ENCODE measurements around the gene FHOD3.

The FHOD3 gene

DNA sequence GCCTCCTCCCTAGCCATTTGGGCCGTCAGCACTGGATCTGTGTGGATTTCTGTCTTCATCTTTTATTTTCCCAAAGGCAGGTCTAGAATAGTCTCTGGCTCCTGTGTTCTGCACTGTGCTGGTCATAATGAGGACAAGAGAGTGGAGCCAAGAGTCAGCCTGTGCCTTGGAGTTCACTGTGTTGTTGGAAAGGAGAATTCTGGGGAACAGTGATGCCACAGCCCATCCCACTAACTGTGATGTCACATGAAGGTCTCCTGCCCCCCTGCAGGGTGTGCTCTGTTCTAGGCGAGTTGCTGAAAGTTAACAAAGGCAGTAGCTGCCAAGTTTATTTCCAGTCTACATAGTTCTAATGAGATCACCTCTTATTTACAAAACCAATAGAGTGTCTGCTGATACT is 282.8 kb downstream of the FHOD3 start:
- DNase-seq (ENCODE audit: extremely low read depth in 1 of 2, low read depth in 1 of 2): no peak

GRCh38 chr18:36580874-36581750 is 283.6 kb downstream of the FHOD3 start:
- DNase-seq (ENCODE audit: extremely low read depth in 1 of 2, low read depth in 1 of 2): no peak

GRCh38 chr18:36582988-36583745 is 285.7 kb downstream of the FHOD3 start:
- DNase-seq (ENCODE audit: extremely low read depth in 1 of 2, low read depth in 1 of 2): no peak

- DNase-seq (ENCODE audit: extremely low read depth in 1 of 2, low read depth in 1 of 2): no peak
Measured at GRCh38 chr18:36589857-36590543, 292.5 kb downstream of the FHOD3 start.

GRCh38 chr18:36590621-36591580 is 293.4 kb downstream of the FHOD3 start:
- DNase-seq (ENCODE audit: extremely low read depth in 1 of 2, low read depth in 1 of 2): no peak

- DNase-seq (ENCODE audit: extremely low read depth in 1 of 2, low read depth in 1 of 2): no peak
Measured at GRCh38 chr18:36592282-36592681, 294.8 kb downstream of the FHOD3 start.

- no peak for DNase-seq (ENCODE audit: extremely low read depth in 1 of 2, low read depth in 1 of 2)
Measured at GRCh38 chr18:36593001-36593400, 295.5 kb downstream of the FHOD3 start.

DNA sequence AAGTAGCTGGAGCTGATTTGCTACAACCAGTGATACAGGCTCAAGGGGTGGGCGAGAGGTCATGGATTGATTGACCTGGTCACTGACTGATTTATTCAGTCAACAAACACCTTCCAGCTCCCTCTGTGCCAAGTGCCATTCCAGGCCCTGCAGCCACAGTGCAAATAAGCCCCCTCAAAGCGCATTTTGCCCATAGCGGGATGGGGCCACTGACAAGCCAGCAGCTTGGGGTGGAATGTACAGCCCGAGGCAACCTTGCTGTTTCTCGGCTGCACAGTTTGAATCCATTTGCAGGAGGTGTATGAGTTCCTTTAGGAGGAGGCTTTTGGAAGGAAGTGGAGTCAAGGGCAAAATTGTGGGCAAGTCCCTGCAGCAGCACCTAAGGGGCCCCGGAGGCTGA is 296.1 kb downstream of the FHOD3 start:
- DNase-seq (ENCODE audit: extremely low read depth in 1 of 2, low read depth in 1 of 2): no peak

DNA sequence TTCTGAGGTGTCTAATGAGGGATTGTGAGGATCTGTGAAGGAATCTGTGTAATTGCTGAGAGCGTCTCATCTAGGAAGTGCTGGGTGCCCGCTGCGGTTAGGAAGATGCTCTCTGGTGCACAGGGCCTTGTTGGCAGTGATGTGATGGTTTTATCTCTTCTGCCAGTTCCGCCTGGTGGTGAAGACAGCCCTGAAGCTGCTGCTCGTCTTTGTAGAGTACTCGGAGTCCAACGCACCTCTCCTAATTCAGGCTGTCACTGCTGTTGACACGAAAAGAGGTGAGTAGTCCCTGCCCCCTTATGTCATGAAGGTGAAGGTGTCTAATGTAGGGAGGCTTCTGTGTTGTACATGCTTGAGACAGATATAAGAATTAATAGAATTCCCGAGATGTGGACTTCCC is 297.1 kb downstream of the FHOD3 start:
- no peak for DNase-seq (ENCODE audit: extremely low read depth in 1 of 2, low read depth in 1 of 2)

- no peak for DNase-seq (ENCODE audit: extremely low read depth in 1 of 2, low read depth in 1 of 2)
Measured at GRCh38 chr18:36595046-36595817, 297.7 kb downstream of the FHOD3 start.

DNA sequence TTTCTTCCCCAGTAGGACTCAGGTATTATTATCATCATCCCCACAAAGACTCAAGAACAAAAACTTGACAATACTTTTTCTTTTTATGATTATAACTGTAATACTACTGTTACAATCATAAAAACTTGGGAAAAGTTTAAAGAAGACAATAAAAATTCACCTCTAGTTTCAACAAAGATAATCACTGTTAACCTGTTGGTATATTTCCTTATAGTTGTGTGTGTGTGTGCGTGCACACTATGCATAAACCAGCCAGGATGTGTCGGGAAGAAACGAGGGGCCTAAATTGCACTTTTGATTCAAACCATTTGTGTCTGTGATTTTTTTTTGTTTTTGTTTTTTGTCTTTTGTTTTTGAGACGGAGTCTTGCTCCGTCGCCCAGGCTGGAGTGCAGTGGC is 298.3 kb downstream of the FHOD3 start:
- DNase-seq (ENCODE audit: extremely low read depth in 1 of 2, low read depth in 1 of 2): no peak

DNA sequence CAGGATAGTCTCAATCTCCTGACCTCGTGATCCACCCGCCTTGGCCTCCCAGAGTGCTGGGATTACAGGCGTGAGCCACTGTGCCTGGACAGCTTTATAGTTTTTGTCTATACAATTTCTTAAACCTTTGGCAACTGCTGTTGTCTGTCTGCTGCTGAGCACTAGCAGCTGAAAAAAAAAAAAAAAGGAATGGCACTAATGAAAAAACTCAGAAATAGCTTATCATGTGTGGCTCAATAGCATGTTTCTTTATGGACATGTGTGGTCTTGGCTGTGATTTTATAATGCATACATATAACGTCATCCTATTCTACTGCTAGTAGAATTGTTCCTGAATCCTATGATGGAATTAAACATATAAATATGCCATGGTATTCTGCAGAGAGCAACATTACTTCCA is 300.1 kb downstream of the FHOD3 start:
- no peak for DNase-seq (ENCODE audit: extremely low read depth in 1 of 2, low read depth in 1 of 2)

DNA sequence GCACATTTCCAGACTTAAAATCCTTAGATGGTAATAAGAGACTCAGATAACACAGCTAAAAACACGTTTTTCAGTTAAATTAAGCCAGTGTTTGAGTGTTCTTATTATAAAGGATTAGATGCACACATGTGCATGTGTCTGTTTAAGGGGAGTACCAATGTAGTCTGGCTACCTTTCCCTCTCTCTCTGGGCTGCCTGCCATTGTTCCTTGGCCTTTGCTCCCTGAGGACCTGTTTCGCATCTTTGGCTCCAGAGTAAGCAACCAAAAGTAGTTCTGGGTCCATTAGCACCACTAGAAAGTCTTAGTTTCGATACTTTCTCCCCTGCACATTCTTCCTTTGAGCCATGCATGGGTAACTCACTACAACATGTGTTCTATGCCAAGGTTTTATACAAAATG is 303.0 kb downstream of the FHOD3 start:
- no peak for DNase-seq (ENCODE audit: extremely low read depth in 1 of 2, low read depth in 1 of 2)

DNA sequence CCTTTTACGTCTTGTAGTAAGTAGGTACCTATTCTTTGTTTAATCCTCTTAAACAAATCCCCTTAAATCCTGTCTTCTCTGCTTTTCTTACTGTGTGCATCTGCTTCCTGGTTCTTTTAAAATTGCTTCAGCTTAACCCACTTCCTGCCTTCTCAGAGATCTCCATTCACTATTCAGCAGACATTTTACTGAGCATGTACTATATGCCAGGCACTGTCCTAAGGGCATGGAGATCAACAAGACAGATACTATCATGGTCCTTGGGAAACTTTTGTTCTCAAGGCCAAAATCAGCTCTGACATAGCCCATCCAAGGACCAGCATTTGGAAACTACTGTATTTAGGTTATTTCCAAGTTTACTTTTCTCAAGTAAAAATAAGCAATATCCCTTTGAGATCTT is 303.8 kb downstream of the FHOD3 start:
- no peak for DNase-seq (ENCODE audit: extremely low read depth in 1 of 2, low read depth in 1 of 2)

DNA sequence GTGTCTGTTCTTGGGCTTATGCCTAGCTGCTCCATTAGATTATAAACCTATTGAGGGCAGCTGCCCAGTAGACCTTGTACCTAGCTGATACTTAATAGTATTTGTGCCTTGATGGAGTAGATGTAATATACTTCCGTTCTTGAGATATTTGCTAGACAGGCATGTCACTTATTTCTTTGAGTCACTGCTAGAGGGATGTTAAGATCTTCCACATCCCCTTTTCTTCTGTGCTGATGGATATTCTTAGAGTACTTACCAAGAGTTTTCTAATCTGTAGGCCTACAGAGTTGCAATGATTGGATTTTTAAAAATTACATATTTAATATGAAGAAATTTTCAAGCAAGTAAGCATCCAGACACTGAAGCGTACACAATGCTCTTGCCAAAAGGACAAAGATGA is 304.6 kb downstream of the FHOD3 start:
- DNase-seq (ENCODE audit: extremely low read depth in 1 of 2, low read depth in 1 of 2): no peak

- DNase-seq (ENCODE audit: extremely low read depth in 1 of 2, low read depth in 1 of 2): no peak
Measured at GRCh38 chr18:36602620-36603019, 305.1 kb downstream of the FHOD3 start.

DNA sequence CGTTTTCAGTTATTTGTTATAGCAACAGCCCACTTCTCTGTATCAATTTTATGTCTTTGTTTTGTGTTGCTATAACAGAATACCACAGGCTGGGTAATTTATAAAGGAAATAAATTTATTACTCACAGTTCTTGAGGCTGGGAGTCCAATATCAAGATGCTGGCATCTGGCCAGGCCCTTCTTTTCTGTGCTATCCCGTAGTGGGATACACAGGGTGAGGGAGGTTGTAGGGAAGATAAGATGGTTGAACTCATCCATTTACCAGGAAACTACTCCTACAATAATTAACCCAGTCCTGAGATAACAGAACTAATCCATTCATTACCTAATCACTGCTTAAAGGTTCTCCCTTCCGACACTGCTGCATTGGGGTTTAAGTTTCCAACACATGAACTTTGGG is 310.6 kb downstream of the FHOD3 start:
- DNase-seq (ENCODE audit: extremely low read depth in 1 of 2, low read depth in 1 of 2): no peak

DNA sequence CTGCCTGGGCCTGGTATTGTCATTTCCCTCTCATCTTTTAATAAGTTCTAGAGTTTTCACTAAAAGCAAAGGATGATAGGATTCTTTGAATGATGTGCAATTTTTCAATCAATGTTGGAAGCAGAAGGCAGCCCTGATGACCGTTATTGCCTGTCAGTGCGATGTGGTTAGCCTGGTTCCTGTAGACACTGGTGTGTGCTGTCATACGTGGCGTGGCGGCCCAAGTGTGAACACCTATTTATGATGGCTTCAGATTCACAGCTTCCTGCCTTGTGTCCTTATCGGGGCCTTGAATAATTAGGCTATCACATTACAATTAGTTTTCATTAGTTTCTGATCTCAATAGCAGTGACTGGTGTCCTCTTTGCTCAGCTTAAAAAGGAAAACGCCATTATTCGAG is 312.7 kb downstream of the FHOD3 start:
- DNase-seq (ENCODE audit: extremely low read depth in 1 of 2, low read depth in 1 of 2): no peak

- no peak for DNase-seq (ENCODE audit: extremely low read depth in 1 of 2, low read depth in 1 of 2)
Measured at GRCh38 chr18:36610661-36611060, 313.1 kb downstream of the FHOD3 start.

- DNase-seq (ENCODE audit: extremely low read depth in 1 of 2, low read depth in 1 of 2): no peak
Measured at GRCh38 chr18:36613069-36613468, 315.6 kb downstream of the FHOD3 start.

Measured in activated CD8-positive, alpha-beta memory T cell treated with anti-CD3 and anti-CD28 coated beads for 1 hour (primary cell).